HepG2 (cell line): ENCODE results near the gene CDC34.

Experiments
- ARID2 ChIP-seq: sonication (generic); formaldehyde crosslinking; IDR thresholded peaks from 2 replicates; pipeline ENCODE4 v1.8.1; 2022; ENCODE audit warnings: mild to moderate bottlenecking, missing genetic modification reagents, borderline replicate concordance
- BORCS8-MEF2B ChIP-seq: sonication (generic); formaldehyde crosslinking; IDR thresholded peaks from 2 replicates; pipeline ENCODE4 v1.8.0; 2022; ENCODE audit warnings: mild to moderate bottlenecking, missing genetic modification reagents
- CEBPZ ChIP-seq: IDR thresholded peaks from 2 replicates; pipeline ENCODE4 v1.6.1; 2012; ENCODE audit warnings: low read length, improper control_type of control experiment
- CTCF ChIP-seq: sonication (generic); formaldehyde crosslinking; IDR thresholded peaks from 2 replicates; pipeline ENCODE4 v1.5.0; 2020; ENCODE audit warnings: mild to moderate bottlenecking, missing genetic modification reagents, moderate library complexity
- EP300 ChIP-seq, 3 experiments: sonication (generic) in 1 of 3; formaldehyde crosslinking in 1 of 3; IDR thresholded peaks; 2 replicates each; pipeline versions ENCODE4 v1.5.1 to v1.6.1; 2011 to 2020; ENCODE audit warnings: low read depth in 2 of 3, low read length in 2 of 3, borderline replicate concordance in 1 of 3, improper control_type of control experiment in 1 of 3, mild to moderate bottlenecking in 1 of 3, missing genetic modification reagents in 1 of 3, moderate library complexity in 1 of 3
- SP4 ChIP-seq: sonication (generic); formaldehyde crosslinking; IDR thresholded peaks from 2 replicates; pipeline ENCODE4 v1.8.1; 2023; ENCODE audit warnings: mild to moderate bottlenecking, missing genetic modification reagents
- TAF15 ChIP-seq: fragments of 200-400 bp; formaldehyde crosslinking; IDR thresholded peaks from one replicate; pipeline ENCODE4 v1.6.1; 2018; ENCODE audit warnings: mild to moderate bottlenecking, low read depth, low read length; ENCODE audit not compliant: poor library complexity, severe bottlenecking
- TARDBP ChIP-seq: sonication (generic); formaldehyde crosslinking; IDR thresholded peaks from 2 replicates; pipeline ENCODE4 v1.8.0; 2022; ENCODE audit warnings: mild to moderate bottlenecking, missing genetic modification reagents
- ZMYM2 ChIP-seq: sonication (generic); formaldehyde crosslinking; IDR thresholded peaks from 2 replicates; pipeline ENCODE4 v1.8.0; 2022; ENCODE audit warnings: mild to moderate bottlenecking, missing genetic modification reagents
- ZNF549 ChIP-seq: sonication (generic); formaldehyde crosslinking; IDR thresholded peaks from 2 replicates; pipeline ENCODE4 v1.5.0; 2020; ENCODE audit warnings: missing genetic modification reagents
- ZNF639 ChIP-seq: conservative IDR thresholded peaks from 2 replicates; pipeline ENCODE4 v1.6.1; 2018; ENCODE audit warnings: missing genetic modification reagents
- ZNF768 ChIP-seq: sonication (generic); formaldehyde crosslinking; IDR thresholded peaks from 2 replicates; pipeline ENCODE4 v1.4.0; 2020; ENCODE audit warnings: missing genetic modification reagents
- TF ChIP-seq, protein P1 (sequence below): sonication (generic); formaldehyde crosslinking; IDR thresholded peaks from 2 replicates; pipeline ENCODE4 v1.5.1; 2020; ENCODE audit warnings: missing genetic modification reagents, mild to moderate bottlenecking, borderline replicate concordance

GRCh38 chr19:517721-518597, 13.6 kb upstream of the CDC34 start:
- TF ChIP-seq SP4 (CRISPR knock-in tag) (no peak), ZNF549 (no peak), ZNF639 (no peak), TAF15 (no peak), BORCS8-MEF2B (CRISPR knock-in tag) (no peak), EP300 (IDR thresholded peaks at IDR 0.05; ENCODE audit: low read depth in 2 of 2, low read length in 2 of 2) (no peak), EP300 (CRISPR knock-in tag; IDR thresholded peaks at IDR 0.05; ENCODE audit: borderline replicate concordance) (no peak), ARID2 (CRISPR knock-in tag) (no peak), ZNF768 (CRISPR knock-in tag) (no peak), CEBPZ (no peak), CTCF (CRISPR knock-in tag) (no peak), TARDBP (CRISPR knock-in tag) (no peak), ZMYM2 (CRISPR knock-in tag) (no peak)
- TF ChIP-seq, protein P1, sequence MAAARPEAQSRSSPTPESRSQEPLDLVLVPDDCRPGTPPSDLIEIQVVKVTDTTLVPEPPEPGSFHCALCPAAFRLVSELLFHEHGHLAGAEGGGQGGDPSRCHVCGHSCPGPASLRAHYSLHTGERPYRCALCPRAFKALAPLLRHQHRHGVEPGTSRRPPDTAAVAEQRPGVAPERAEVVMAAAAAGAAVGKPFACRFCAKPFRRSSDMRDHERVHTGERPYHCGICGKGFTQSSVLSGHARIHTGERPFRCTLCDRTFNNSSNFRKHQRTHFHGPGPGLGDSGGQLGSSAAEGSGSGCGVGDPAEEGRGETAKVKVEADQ: no peak
